LNCaP clone FGC (cell line): ENCODE results near the gene WDR33.

Source experiments
- DNase-seq: peaks from one replicate; pipeline ENCODE4 v3.0.0-alpha.2; 2011; ENCODE audit warnings: low read depth
- H3K4me3 ChIP-seq: 2 replicates; pipeline ENCODE4 v1.5.1; 2011; ENCODE audit warnings: mild to moderate bottlenecking, low read depth, low read length, control low read depth
- CTCF ChIP-seq: IDR thresholded peaks from 2 replicates; pipeline ENCODE4 v1.5.1; 2012; ENCODE audit warnings: mild to moderate bottlenecking; ENCODE audit not compliant: control insufficient read depth, insufficient read depth; ENCODE audit errors: extremely low read depth

WDR33 gene

GRCh38 chr2:127681976-127682857 lies 128.8 kb downstream of the WDR33 start:
- no peak overlapping the region for H3K4me3 ChIP-seq
- no peak for DNase-seq
- no peak for TF ChIP-seq CTCF

GRCh38 chr2:127681288-127681804 lies 129.6 kb downstream of the WDR33 start:
- DNase-seq: no peak
- TF ChIP-seq CTCF: no peak
- H3K4me3 ChIP-seq: no peak overlapping the region

DNA sequence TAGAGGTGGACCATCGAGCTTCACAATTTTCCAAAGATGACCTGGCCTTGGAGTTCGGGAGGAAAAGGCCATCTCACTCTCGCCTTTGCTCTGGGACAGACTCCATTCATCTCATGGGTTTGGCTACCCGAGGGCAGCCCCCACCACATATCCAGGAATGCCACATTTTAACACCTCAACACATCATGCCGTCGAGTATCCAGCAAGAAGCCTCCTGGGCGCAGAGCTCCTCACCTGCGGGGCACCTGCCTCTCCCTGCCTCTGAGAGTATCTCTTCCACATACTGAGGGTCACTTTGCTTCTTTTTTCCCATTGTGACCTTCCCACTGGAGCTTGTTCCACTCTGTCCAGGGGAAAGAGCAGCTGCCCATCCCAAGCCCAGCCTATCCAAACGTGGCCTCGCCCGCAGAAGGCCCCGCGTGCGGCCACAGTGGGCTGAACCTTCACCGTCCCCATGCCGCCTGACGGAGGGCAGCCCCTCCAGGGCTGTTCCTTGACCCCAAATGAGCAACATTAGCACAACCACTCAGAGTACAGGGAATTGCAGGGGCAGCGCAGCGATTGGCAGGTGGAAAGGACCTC lies 130.2 kb downstream of the WDR33 start:
- no peak overlapping the region for H3K4me3 ChIP-seq
- DNase-seq: no peak
- TF ChIP-seq CTCF: no peak

DNA sequence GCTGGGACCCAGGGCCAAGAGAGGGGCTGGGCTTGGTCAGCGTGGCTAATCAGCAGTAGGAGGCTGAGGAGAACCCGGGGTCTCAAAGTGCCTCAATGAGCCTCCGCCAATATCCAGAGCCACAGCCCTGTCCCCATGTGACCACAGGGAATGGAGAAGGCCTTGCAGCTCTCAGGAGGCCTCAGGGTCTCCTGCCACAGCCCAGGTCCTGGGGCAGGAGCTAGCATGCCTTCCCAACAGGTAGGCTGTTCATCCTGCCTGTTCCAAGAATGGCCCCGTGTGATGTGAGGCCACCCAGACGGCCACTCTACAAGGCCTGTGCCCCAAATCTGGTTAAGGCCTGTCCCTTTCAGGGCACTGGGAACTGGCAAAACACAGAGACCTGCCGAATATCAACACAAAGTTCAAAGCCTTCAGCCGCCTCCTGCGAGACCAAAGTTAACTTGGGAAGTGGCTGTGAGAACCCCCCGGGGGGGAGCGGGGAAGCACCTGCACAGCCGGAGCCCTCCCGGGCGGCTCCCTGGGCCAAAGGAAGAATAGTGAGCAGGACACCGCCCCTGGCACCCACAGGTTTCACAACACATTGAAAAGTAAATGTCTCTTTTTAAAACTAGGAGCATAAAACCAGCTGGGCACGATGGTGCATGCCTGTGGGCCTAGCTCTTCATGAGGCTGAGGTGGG lies 131.2 kb downstream of the WDR33 start:
- TF ChIP-seq CTCF: no peak
- no peak overlapping the region for H3K4me3 ChIP-seq
- DNase-seq: no peak

- DNase-seq: no peak
- TF ChIP-seq CTCF: no peak
- no peak overlapping the region for H3K4me3 ChIP-seq
Measured at GRCh38 chr2:127678991-127679390, 132.0 kb downstream of the WDR33 start.

- no peak for TF ChIP-seq CTCF
- DNase-seq: no peak
- H3K4me3 ChIP-seq: no peak overlapping the region
Measured at GRCh38 chr2:127678531-127678930, 132.4 kb downstream of the WDR33 start.
